NK-92 (cell line): Measurements from ENCODE around the gene PHOX2B.
"Not testable (repeated sequence)": the region's sequence is repeated elsewhere in the genome, so short reads cannot be mapped to it uniquely, and the experiment has no call there.

Source experiments
- DNase-seq: peaks from one replicate; lab custom pipeline; 2025; ENCODE audit not compliant: unreplicated experiment; lab: John Stamatoyannopoulos, UW

Gene PHOX2B

GRCh38 chr4:41749631-41750039, 1.1 kb upstream of the PHOX2B start:
- no peak for DNase-seq

- DNase-seq, result no peak
Measured at GRCh38 chr4:41748074-41748570, 403 bp downstream of the PHOX2B start.

- DNase-seq, result no peak
Measured at GRCh38 chr4:41747230-41748055, 1.1 kb downstream of the PHOX2B start.

- DNase-seq, result no peak
Measured at GRCh38 chr4:41746440-41747229, 1.9 kb downstream of the PHOX2B start.

GRCh38 chr4:41746025-41746439, 2.5 kb downstream of the PHOX2B start:
- DNase-seq, result no peak

GRCh38 chr4:41745292-41746024, 3.1 kb downstream of the PHOX2B start:
- DNase-seq, result no peak

- no peak for DNase-seq
Measured at GRCh38 chr4:41744572-41745291, 3.8 kb downstream of the PHOX2B start.

- no peak for DNase-seq
Measured at GRCh38 chr4:41741354-41741753, 7.2 kb downstream of the PHOX2B start.

GRCh38 chr4:41737491-41737890, 11.0 kb downstream of the PHOX2B start:
- DNase-seq, result not testable (repeated sequence)

GRCh38 chr4:41734371-41734770, 14.2 kb downstream of the PHOX2B start:
- no peak for DNase-seq

- DNase-seq, result no peak
Measured at GRCh38 chr4:41731569-41732126, 16.9 kb downstream of the PHOX2B start.

GRCh38 chr4:41728573-41728913, 20.0 kb downstream of the PHOX2B start:
- no peak for DNase-seq

GRCh38 chr4:41727861-41728572, 20.5 kb downstream of the PHOX2B start:
- DNase-seq, result no peak

GRCh38 chr4:41725254-41725653, 23.3 kb downstream of the PHOX2B start:
- DNase-seq, result no peak

GRCh38 chr4:41723286-41723685, 25.2 kb downstream of the PHOX2B start:
- no peak for DNase-seq

GRCh38 chr4:41722181-41722580, 26.3 kb downstream of the PHOX2B start:
- no peak for DNase-seq

GRCh38 chr4:41719417-41719816, 29.1 kb downstream of the PHOX2B start:
- DNase-seq, result no peak

- no peak for DNase-seq
Measured at GRCh38 chr4:41718907-41719306, 29.6 kb downstream of the PHOX2B start.

- DNase-seq, result no peak
Measured at GRCh38 chr4:41715155-41715554, 33.4 kb downstream of the PHOX2B start.
